ENCODE results near the gene OTOA.
"Not testable (repeated sequence)": the region's sequence is repeated elsewhere in the genome, so short reads cannot be mapped to it uniquely, and the experiment has no call there.

Gene OTOA

GRCh38 chr16:21683184-21683583, 19.4 kb downstream of the OTOA start:
- DNase-seq: no peak

- no peak for DNase-seq
These were observed 20.4 kb downstream of the OTOA start for GRCh38 chr16:21684199-21684598.

- no peak for DNase-seq
These were observed 21.3 kb downstream of the OTOA start for GRCh38 chr16:21685034-21685455.

GRCh38 chr16:21689107-21689506, 25.3 kb downstream of the OTOA start:
- no peak for DNase-seq

GRCh38 chr16:21690967-21691366, 27.2 kb downstream of the OTOA start:
- DNase-seq: not testable (repeated sequence)

GRCh38 chr16:21694609-21695008, 30.8 kb downstream of the OTOA start:
- DNase-seq: no peak

GRCh38 chr16:21697032-21697431, 33.3 kb downstream of the OTOA start:
- no peak for DNase-seq

GRCh38 chr16:21698169-21699032, 34.6 kb downstream of the OTOA start:
- no peak for DNase-seq

- no peak for DNase-seq
These were observed 37.5 kb downstream of the OTOA start for GRCh38 chr16:21701271-21701670.

- DNase-seq: no peak
These were observed 38.5 kb downstream of the OTOA start for GRCh38 chr16:21702276-21702675.

GRCh38 chr16:21703156-21703555, 39.4 kb downstream of the OTOA start:
- DNase-seq: no peak

- no peak for DNase-seq
These were observed 39.9 kb downstream of the OTOA start for GRCh38 chr16:21703589-21704174.

GRCh38 chr16:21704266-21704665, 40.5 kb downstream of the OTOA start:
- DNase-seq: no peak

GRCh38 chr16:21704733-21705132, 41.0 kb downstream of the OTOA start:
- no peak for DNase-seq

- DNase-seq: peak; percentile 30
These were observed 44.9 kb downstream of the OTOA start for GRCh38 chr16:21708533-21709115.

GRCh38 chr16:21710938-21711337, 47.2 kb downstream of the OTOA start:
- DNase-seq: no peak

- DNase-seq: no peak
These were observed 50.0 kb downstream of the OTOA start for GRCh38 chr16:21713549-21714368.

GRCh38 chr16:21714369-21714618, 50.5 kb downstream of the OTOA start:
- DNase-seq: not testable (repeated sequence)

GRCh38 chr16:21717608-21718007, 53.8 kb downstream of the OTOA start:
- no peak for DNase-seq

- no peak for DNase-seq
These were observed 55.5 kb downstream of the OTOA start for GRCh38 chr16:21719283-21719682.

GRCh38 chr16:21720533-21720932, 56.8 kb downstream of the OTOA start:
- DNase-seq: no peak

GRCh38 chr16:21722771-21723455, 59.1 kb downstream of the OTOA start:
- no peak for DNase-seq

- DNase-seq: no peak
These were observed 59.8 kb downstream of the OTOA start for GRCh38 chr16:21723532-21723931.

Data from DMS 273 treated with DMSO at 0.1 percent for 48 hours (cell line).